Esophagus muscularis mucosa (tissue), 3 donors: ENCODE measurements around the gene MPZL1.

Source experiments
- CTCF ChIP-seq, 3 experiments: fragments of 200-600 bp in 2 of 3; fragments of 450-650 bp in 1 of 3; sonication (generic) in 2 of 3; IDR thresholded peaks; one replicate each; pipeline ENCODE4 v1.5.1; 2017 to 2019; ENCODE audit warnings: antibody characterized with exemption in 3 of 3, mild to moderate bottlenecking in 2 of 3, moderate library complexity in 1 of 3
- POLR2AphosphoS5 ChIP-seq, 2 donors: sonication (generic); formaldehyde crosslinking; IDR thresholded peaks; one replicate each; pipeline ENCODE4 v1.6.1; 2017; ENCODE audit warnings: antibody characterized with exemption in 2 of 2

GRCh38 chr1:167683641-167684502, 37.9 kb upstream of the MPZL1 start:
- no peak for TF ChIP-seq POLR2AphosphoS5 (IDR thresholded peaks at IDR 0.05)
- TF ChIP-seq CTCF (IDR thresholded peaks at IDR 0.05): no peak
